Mesenteric fat pad (tissue), 1 donor: Measurements from ENCODE around the gene TMEM186. TPM values are rescaled to one million over a fixed set of nuclear protein-coding genes. Genes with fewer than 3 reads are reported as not detected.

Experiments
- total RNA-seq: library from RNA; stranded (reverse); fragmentation: NEBNext Ultra II Directional; extraction: Animal tissue kit (Norgen Biotek cat#: 25700); gene quantifications from one replicate; pipeline ENCODE4 v1.2.1, GENCODE V29; 2021
- donor health status: DM: yes; HTN: yes; CAD: no.

Gene TMEM186
- total RNA-seq, 1 donor from 2014 or later = 7.7 TPM

Other genes starting within 250 kb of the TMEM186 start
- not detected for gene TMEM114, start 207.1 kb downstream of the TMEM186 start, total RNA-seq
- 31.5 TPM for gene METTL22, start 175.9 kb downstream of the TMEM186 start, total RNA-seq
- 4.4 TPM for gene ABAT, start 123.0 kb downstream of the TMEM186 start, total RNA-seq
- gene PMM2, start 200 bp upstream of the TMEM186 start, total RNA-seq = 51.8 TPM
- gene CARHSP1, start 71.4 kb upstream of the TMEM186 start, total RNA-seq = 90.0 TPM
- not detected for gene LITAFD, start 84.7 kb upstream of the TMEM186 start, total RNA-seq
- gene USP7, start 166.3 kb upstream of the TMEM186 start, total RNA-seq = 95.5 TPM